Activated CD4-positive, CD25-positive, alpha-beta regulatory T cell treated with anti-CD3 and anti-CD28 coated beads, Interleukin-2, amount 50 U/mL, for 24 hours (primary cell): ENCODE results near the gene ARHGEF10L.

Experiments used
- ATAC-seq, 2 donors: fragments of 150-1000 bp; cut with Tn5 transposase; one replicate each; pipeline ENCODE4 v1.10.0; 2021; ENCODE audit warnings: mild to moderate bottlenecking in 1 of 2, moderate library complexity in 1 of 2

ARHGEF10L gene

GRCh38 chr1:17521946-17522612, 17.4 kb upstream of the ARHGEF10L start:
- ATAC-seq = no peak

- ATAC-seq = no peak
Measured at GRCh38 chr1:17523321-17524041, 16.0 kb upstream of the ARHGEF10L start.

DNA sequence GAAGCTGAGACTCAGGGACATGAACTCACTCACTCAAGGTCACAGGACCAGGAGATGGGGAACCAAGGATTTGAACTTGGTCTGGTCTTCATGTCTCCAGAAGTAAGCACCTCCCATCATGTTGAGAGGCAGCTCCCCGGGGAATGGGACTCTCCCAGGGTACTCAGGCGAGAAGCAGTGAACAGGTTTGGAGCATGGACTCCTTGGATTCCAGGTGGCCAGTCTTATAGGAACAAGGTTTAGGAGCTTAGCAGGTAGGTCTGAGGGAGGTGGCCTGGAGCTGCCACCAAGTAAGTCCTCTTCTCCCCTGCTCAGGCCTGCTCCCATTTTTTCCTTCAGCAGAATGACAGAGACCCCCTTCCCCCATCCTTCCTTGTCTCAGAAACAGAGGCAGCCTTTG, 14.9 kb upstream of the ARHGEF10L start:
- ATAC-seq = no peak

DNA sequence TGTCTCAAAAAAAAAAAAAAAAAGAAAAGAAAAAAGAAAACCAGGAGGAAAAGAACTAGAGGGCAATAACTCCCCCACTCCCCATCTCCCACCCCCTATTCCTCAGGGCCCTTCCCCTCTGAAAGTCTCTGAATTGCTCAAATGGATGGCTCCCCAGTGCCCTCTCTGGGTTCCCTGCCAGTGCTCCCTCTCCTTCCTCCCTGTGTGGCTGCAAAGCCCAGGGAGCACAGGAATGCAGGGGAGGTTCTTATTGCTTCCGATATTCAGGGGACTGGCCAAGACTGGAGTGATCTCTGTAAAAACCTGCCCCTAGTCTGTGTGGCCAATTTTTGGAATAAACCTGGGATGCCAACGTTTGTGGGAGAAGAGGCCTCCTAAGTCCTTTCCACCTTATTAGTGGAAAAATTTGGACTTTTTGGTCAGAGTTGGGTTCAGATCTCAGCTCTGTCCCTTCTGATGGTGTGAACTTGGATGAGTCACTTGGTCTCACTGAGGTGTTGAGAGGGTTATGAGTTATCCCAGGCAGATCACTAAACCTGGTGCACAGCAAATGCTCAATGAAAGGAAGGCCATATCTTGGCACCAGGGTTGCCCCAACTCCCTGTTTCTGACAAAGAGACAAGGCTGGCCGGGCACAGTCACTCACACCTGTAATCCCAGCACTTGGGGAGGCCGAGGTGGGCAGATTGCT, 13.4 kb upstream of the ARHGEF10L start:
- ATAC-seq = no peak

- ATAC-seq = no peak
Measured at GRCh38 chr1:17527036-17527914, 12.2 kb upstream of the ARHGEF10L start.

DNA sequence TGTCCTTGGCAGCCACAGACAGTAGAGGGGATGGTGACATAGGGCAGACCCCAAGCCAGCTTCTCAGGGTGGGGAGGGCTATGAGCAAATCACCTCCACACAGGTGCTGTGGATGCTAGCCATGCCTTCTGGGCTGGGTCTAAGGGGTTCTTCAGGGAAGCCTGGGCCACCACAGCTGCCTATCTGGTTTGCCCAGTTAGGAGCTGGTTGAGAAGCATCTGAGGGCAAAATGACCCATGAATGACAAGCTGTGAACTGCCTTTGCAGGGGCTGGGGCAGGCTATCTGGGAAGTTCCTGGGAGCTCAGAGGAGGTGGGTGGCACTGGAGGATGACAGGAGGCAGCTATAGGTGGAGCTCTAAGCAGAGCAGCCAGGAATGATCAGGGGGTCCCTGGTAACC, 10.1 kb upstream of the ARHGEF10L start:
- no peak for ATAC-seq

- no peak for ATAC-seq
Measured at GRCh38 chr1:17531343-17531681, 8.2 kb upstream of the ARHGEF10L start.

DNA sequence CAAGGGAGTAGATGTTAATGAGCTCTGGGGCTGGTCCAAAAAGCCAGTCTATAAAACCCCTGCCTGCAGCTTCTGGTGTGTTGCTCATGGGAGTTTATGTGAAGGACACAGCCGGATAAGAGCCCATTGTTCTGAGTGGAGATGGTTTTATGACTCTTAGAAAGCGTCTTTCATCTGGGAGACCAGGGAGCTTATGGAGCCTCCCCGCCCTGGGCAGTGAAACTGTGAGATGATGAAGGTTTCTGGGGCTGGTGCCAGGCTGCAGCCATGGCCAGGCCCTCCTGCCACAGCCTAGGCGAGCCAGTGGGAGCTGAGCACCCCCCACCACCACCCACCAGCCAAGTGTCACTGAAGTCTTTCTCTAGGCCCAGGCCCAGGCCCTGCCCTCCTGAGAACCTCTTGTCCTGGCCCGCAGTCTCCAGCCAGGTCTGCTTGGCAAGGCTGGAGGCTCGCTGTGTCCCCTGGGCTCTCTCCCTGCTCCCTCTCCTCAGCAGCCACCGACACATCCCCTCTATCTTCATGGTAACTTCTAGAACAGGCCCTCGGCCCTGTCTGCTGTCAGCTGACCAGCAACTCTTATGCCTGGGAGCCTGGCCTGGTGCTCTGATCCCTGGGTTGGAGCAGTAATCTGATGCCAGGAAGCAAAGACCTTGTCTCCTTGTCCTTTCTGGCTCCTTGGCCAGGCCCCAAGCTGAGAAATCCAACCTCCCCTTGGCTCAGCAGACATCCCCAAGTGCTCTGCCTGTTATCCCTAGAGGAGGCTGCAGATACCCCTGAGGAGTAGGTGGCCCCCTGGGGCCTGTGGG, 7.6 kb upstream of the ARHGEF10L start:
- ATAC-seq = no peak

DNA sequence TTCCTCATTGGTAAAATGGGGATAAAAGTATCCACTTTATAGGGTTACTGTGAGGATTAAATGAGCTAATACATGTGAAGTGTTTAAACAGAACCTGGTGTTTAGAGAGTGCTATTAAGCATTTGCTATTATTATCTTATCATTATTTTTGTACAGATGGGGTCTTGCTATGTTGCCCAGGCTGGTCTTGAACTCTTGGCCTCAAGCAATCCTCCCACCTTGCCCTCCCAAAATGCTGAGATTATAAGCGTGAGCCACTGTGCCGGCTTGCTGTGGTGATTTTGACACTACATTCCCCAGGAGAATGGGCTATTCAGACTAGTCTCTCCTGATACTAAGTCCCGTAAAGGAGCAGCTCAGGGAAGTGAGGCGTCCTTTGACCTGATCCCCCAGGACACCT, 6.3 kb upstream of the ARHGEF10L start:
- no peak for ATAC-seq

DNA sequence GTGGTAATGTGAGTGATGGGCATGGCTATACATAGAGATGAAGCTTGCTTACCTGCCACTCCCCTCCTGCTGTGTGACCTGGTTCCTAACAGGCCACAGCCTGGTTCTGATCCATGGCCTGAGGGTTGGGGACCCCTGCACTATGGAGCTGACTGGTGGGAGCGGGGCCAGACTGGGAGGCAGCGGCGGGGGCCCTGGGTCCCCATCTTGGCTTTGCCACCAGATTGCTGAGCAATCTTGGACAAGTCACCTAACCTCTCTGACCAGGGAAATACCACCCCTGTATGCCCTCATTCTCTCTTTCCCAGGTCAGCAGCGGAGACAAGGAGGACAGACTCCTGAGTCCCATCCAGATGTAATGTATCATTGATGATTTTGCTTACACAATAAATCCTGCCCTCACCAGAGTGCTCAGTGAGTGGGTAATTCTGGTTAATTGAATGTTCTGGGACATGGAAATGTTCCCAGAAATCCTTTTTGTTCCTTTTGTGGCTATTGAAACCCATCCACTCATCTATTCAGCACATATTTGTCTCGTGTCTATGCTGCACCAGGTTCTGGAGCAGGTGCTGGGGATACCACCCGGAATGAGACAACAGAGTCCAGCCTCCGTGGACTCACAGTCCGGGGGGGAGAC, 4.1 kb upstream of the ARHGEF10L start:
- ATAC-seq = no peak

GRCh38 chr1:17538010-17538409, 1.5 kb upstream of the ARHGEF10L start:
- ATAC-seq = no peak

- ATAC-seq = no peak
Measured at GRCh38 chr1:17538428-17539117, 925 bp upstream of the ARHGEF10L start.

- no peak for ATAC-seq
Measured at GRCh38 chr1:17539118-17539476, 401 bp upstream of the ARHGEF10L start.

GRCh38 chr1:17540255-17541001, 930 bp downstream of the ARHGEF10L start:
- ATAC-seq = no peak

DNA sequence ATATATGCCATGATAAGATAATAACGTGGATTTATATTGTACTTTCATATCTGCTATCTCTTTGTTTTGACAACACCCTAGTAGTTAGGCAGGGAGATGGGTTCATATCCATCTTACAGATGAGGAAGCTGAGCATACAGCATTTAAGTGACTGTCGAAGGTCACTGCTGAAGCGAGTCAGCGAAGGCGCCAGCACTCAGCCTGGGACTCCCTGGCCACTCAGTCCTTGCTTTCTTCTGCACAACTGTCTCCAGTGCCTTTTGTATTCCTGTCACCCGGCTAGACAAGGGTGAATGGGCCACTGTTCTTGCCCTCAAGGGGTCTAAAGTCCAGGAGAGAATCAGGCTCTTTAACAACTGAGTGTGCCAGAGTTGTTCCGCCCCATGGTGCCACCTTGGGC, 3.1 kb downstream of the ARHGEF10L start:
- no peak for ATAC-seq

GRCh38 chr1:17544776-17545350, 5.4 kb downstream of the ARHGEF10L start:
- ATAC-seq = no peak

DNA sequence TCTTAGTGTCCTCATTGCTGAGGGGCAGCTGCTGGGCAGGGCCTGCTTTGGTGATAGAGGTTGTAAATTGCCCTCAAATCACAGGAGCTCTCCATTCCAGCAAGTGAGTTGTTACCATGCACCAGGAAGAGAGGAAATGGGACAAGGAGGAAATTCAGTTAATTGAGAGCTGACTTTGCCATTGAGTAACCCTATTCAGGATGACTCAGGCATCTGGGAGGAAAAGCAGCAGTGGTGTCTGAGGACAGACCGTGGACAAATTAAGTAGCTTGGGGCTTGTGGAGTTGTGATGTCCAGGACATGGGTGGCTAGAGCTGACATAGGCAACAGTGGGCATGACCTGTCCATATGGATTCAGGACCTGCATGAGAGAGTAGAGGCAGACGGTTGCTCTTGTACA, 5.9 kb downstream of the ARHGEF10L start:
- no peak for ATAC-seq

DNA sequence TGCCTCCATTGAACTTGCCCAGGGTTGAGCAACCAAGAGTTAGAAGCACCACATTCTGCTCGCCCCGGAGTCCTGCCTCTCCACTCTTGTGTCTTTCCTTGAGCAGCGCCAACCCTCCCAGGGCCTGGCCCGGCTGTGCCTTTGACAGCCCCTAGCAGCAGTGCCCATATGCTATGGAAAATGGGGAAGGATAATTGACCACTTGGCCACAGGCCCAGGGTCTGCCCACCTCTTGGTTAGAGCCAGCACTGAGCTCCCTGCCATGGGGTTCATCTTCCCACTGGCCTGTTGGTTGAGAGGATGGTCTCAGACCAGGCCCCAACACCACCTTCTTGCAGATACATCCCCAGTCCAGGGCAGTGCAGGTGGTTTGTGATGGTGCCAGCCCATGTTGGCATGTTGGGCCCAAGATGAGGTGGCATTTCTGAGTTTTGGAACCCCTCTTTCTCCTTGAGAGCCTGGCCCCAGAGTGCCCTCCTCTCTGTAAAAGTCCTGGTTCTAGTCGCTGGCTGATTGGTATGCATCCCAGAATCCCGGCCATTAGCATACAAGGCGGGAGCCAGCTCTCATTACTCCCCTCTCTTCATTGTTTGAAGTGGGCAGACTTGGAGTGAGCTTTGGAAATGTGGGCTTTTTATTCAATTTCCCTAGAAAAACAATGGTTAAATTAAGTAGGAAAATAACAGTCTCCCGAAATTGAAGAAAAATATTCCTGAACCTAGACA, 7.6 kb downstream of the ARHGEF10L start:
- ATAC-seq = no peak

DNA sequence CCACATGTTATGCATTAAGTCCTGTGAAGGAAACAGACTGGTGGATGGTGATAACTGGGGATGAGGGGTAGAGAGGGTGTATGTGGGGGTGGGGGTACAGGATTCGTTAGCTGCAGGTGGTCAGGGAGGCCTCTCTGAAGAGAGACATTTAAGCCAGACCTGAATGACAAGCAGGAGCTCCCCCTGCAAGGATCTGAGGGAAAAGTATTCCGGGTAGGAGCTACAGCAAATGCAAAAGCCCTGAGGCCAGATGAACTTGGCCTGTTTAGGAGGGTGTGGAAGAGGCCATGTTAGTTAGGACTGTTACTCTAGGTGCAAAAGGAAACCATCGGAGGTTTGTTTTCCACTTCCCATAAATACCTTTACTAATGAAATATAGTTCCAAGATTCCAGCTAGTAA, 9.9 kb downstream of the ARHGEF10L start:
- ATAC-seq = no peak
